HG02588 (cell line): ENCODE measurements around the gene EMC10.
"Not testable (repeated sequence)": the region's sequence is repeated elsewhere in the genome, so short reads cannot be mapped to it uniquely, and the experiment has no call there.

ENCODE experiments used
- ATAC-seq: cut with Tn5 transposase; IDR thresholded peaks from one replicate; pipeline ENCODE4 v1.9.1; 2021; ENCODE audit warnings: mild to moderate bottlenecking, moderate library complexity; ENCODE audit not compliant: unreplicated experiment

Gene EMC10

GRCh38 chr19:50450369-50451222 is 25.7 kb upstream of the EMC10 start:
- no peak for ATAC-seq

GRCh38 chr19:50451223-50451534 is 25.1 kb upstream of the EMC10 start:
- no peak for ATAC-seq

GRCh38 chr19:50453243-50453642 is 23.1 kb upstream of the EMC10 start:
- ATAC-seq = no peak

- ATAC-seq = no peak
These were observed 20.3 kb upstream of the EMC10 start for GRCh38 chr19:50455992-50456391.

GRCh38 chr19:50457300-50457699 is 19.0 kb upstream of the EMC10 start:
- ATAC-seq = no peak

- no peak for ATAC-seq
These were observed 17.8 kb upstream of the EMC10 start for GRCh38 chr19:50458396-50459066.

GRCh38 chr19:50459067-50459456 is 17.2 kb upstream of the EMC10 start:
- ATAC-seq = no peak

- no peak for ATAC-seq
These were observed 16.7 kb upstream of the EMC10 start for GRCh38 chr19:50459638-50460037.

- no peak for ATAC-seq
These were observed 16.0 kb upstream of the EMC10 start for GRCh38 chr19:50460161-50460765.

GRCh38 chr19:50461066-50461875 is 15.0 kb upstream of the EMC10 start:
- no peak for ATAC-seq

GRCh38 chr19:50462970-50463369 is 13.3 kb upstream of the EMC10 start:
- ATAC-seq = no peak

- ATAC-seq = no peak
These were observed 12.0 kb upstream of the EMC10 start for GRCh38 chr19:50464348-50464747.

- ATAC-seq = no peak
These were observed 11.3 kb upstream of the EMC10 start for GRCh38 chr19:50465000-50465399.

GRCh38 chr19:50465986-50466705 is 10.2 kb upstream of the EMC10 start:
- ATAC-seq = no peak

GRCh38 chr19:50466706-50467039 is 9.6 kb upstream of the EMC10 start:
- no peak for ATAC-seq

- no peak for ATAC-seq
These were observed 8.7 kb upstream of the EMC10 start for GRCh38 chr19:50467566-50467965.

- no peak for ATAC-seq
These were observed 7.5 kb upstream of the EMC10 start for GRCh38 chr19:50468818-50469217.

GRCh38 chr19:50473336-50473735 is 3.0 kb upstream of the EMC10 start:
- not testable (repeated sequence) for ATAC-seq

GRCh38 chr19:50475101-50475568 is 1.2 kb upstream of the EMC10 start:
- no peak for ATAC-seq

- ATAC-seq = no peak
These were observed 527 bp upstream of the EMC10 start for GRCh38 chr19:50475736-50476223.

GRCh38 chr19:50476907-50477238 is 566 bp downstream of the EMC10 start:
- ATAC-seq = no peak
